Activated CD8-positive, alpha-beta T cell treated with anti-CD3 and anti-CD28 coated beads for 36 hours (primary cell): ENCODE results near the gene AGAP9. TPM values are rescaled to one million over a fixed set of nuclear protein-coding genes. Genes with fewer than 3 reads are reported as not detected.
"Not testable (repeated sequence)": the region's sequence is repeated elsewhere in the genome, so short reads cannot be mapped to it uniquely, and the experiment has no call there.

Experiments
- ATAC-seq: fragments of 200-7000 bp; cut with Tn5 transposase; one replicate; pipeline ENCODE4 v1.10.0; 2021; ENCODE audit warnings: mild to moderate bottlenecking, moderate library complexity
- CTCF ChIA-PET: fragments of 350-600 bp; sonication (Branson Sonifier 250); formaldehyde crosslinking; loops from one replicate; lab custom pipeline; 2021; ENCODE audit warnings: antibody characterized with exemption; lab: Charles Lee
- POLR2A ChIA-PET: fragments of 350-600 bp; sonication (Branson Sonifier 250); formaldehyde crosslinking; loops from one replicate; lab custom pipeline; 2021; ENCODE audit warnings: antibody characterized with exemption; lab: Charles Lee
- DNase-seq: peaks from one replicate; pipeline ENCODE4 v3.0.0-alpha.2; 2020
- H3K27ac Mint-ChIP-seq: one replicate; pipeline ENCODE4 v1.8.0; 2021; ENCODE audit warnings: mild to moderate bottlenecking, mixed read lengths
- H3K27me3 Mint-ChIP-seq: one replicate; pipeline ENCODE4 v1.8.0; 2021; ENCODE audit warnings: mixed read lengths
- H3K36me3 Mint-ChIP-seq: one replicate; pipeline ENCODE4 v1.8.0; 2021; ENCODE audit warnings: low read depth, mixed read lengths
- H3K4me1 Mint-ChIP-seq: one replicate; pipeline ENCODE4 v1.8.0; 2021; ENCODE audit warnings: low read depth, mixed read lengths
- H3K4me3 Mint-ChIP-seq: one replicate; pipeline ENCODE4 v1.8.0; 2021; ENCODE audit warnings: mild to moderate bottlenecking, moderate library complexity, mixed read lengths
- H3K9me3 Mint-ChIP-seq: one replicate; pipeline ENCODE4 v1.8.0; 2021; ENCODE audit warnings: mixed read lengths
- intact Hi-C: fragments of 100-400 bp; cut with micrococcal nuclease; formaldehyde crosslinking; loops from one replicate; pipeline ENCODE4 v1.10.0; 2022
- total RNA-seq, 2 experiments: library from RNA; stranded (reverse); gene quantifications; one replicate each; pipeline ENCODE4 v1.2.3, GENCODE V29; 2021

The AGAP9 gene
- total RNA-seq, 2 experiments from 2014 or later: 3.4 to 3.6 TPM

GRCh38 chr10:47554552-47554951 is 31.1 kb upstream of the AGAP9 start:
- H3K4me3 Mint-ChIP-seq, H3K27ac Mint-ChIP-seq, H3K27me3 Mint-ChIP-seq, H3K9me3 Mint-ChIP-seq, ATAC-seq, DNase-seq, CTCF ChIA-PET, POLR2A ChIA-PET, intact Hi-C loops, H3K36me3 Mint-ChIP-seq, H3K4me1 Mint-ChIP-seq: not testable (repeated sequence)

GRCh38 chr10:47553860-47554247 is 30.4 kb upstream of the AGAP9 start:
- H3K4me1 Mint-ChIP-seq, H3K27ac Mint-ChIP-seq, H3K27me3 Mint-ChIP-seq, ATAC-seq, intact Hi-C loops, POLR2A ChIA-PET, H3K36me3 Mint-ChIP-seq, CTCF ChIA-PET, H3K9me3 Mint-ChIP-seq: not testable (repeated sequence)
- peak; percentile 15 for DNase-seq
- peak overlapping the region; percentile 91 for H3K4me3 Mint-ChIP-seq

- H3K27me3 Mint-ChIP-seq, H3K9me3 Mint-ChIP-seq, CTCF ChIA-PET, H3K36me3 Mint-ChIP-seq, H3K4me1 Mint-ChIP-seq, intact Hi-C loops, POLR2A ChIA-PET: not testable (repeated sequence)
- DNase-seq (peak; percentile 76), ATAC-seq (peak; percentile 85)
- peak overlapping the region; percentile 91 for H3K4me3 Mint-ChIP-seq
- H3K27ac Mint-ChIP-seq: peak overlapping the region; percentile 94
Measured at GRCh38 chr10:47553214-47553859, 29.9 kb upstream of the AGAP9 start.

- POLR2A ChIA-PET, H3K4me1 Mint-ChIP-seq, H3K36me3 Mint-ChIP-seq, H3K9me3 Mint-ChIP-seq, intact Hi-C loops, CTCF ChIA-PET, H3K27me3 Mint-ChIP-seq: not testable (repeated sequence)
- ATAC-seq: peak; percentile 84
- peak; percentile 67 for DNase-seq
- peak overlapping the region; percentile 94 for H3K27ac Mint-ChIP-seq
- H3K4me3 Mint-ChIP-seq: peak overlapping the region; percentile 91
Measured at GRCh38 chr10:47552719-47553118, 29.3 kb upstream of the AGAP9 start.

GRCh38 chr10:47547286-47547685 is 23.8 kb upstream of the AGAP9 start:
- CTCF ChIA-PET, DNase-seq, ATAC-seq, H3K9me3 Mint-ChIP-seq, intact Hi-C loops, H3K4me3 Mint-ChIP-seq, H3K4me1 Mint-ChIP-seq, H3K36me3 Mint-ChIP-seq, POLR2A ChIA-PET, H3K27ac Mint-ChIP-seq, H3K27me3 Mint-ChIP-seq: not testable (repeated sequence)

- DNase-seq, CTCF ChIA-PET, POLR2A ChIA-PET, H3K4me3 Mint-ChIP-seq, intact Hi-C loops, H3K4me1 Mint-ChIP-seq, H3K9me3 Mint-ChIP-seq, ATAC-seq, H3K27ac Mint-ChIP-seq, H3K27me3 Mint-ChIP-seq, H3K36me3 Mint-ChIP-seq: not testable (repeated sequence)
Measured at GRCh38 chr10:47536430-47536829, 13.0 kb upstream of the AGAP9 start.

- H3K9me3 Mint-ChIP-seq, CTCF ChIA-PET, H3K4me1 Mint-ChIP-seq, ATAC-seq, H3K36me3 Mint-ChIP-seq, DNase-seq, intact Hi-C loops, H3K27ac Mint-ChIP-seq, H3K27me3 Mint-ChIP-seq, H3K4me3 Mint-ChIP-seq, POLR2A ChIA-PET: not testable (repeated sequence)
Measured at GRCh38 chr10:47502313-47502712, 21.1 kb downstream of the AGAP9 start.

GRCh38 chr10:47494226-47494625 is 29.2 kb downstream of the AGAP9 start:
- DNase-seq, CTCF ChIA-PET, H3K4me1 Mint-ChIP-seq, H3K36me3 Mint-ChIP-seq, H3K4me3 Mint-ChIP-seq, ATAC-seq, intact Hi-C loops, H3K9me3 Mint-ChIP-seq, POLR2A ChIA-PET, H3K27me3 Mint-ChIP-seq, H3K27ac Mint-ChIP-seq: not testable (repeated sequence)

- DNase-seq: not testable (repeated sequence)
Measured at GRCh38 chr10:47491600-47491999, 31.8 kb downstream of the AGAP9 start, which contains the start of gene FAM25G. FAM25G (minus strand) TSS chr10:47491700; CDS start chr10:47491674, 26 bp downstream.

GRCh38 chr10:47489630-47490029 is 33.8 kb downstream of the AGAP9 start:
- intact Hi-C loops, POLR2A ChIA-PET, CTCF ChIA-PET, ATAC-seq, H3K4me3 Mint-ChIP-seq, H3K27ac Mint-ChIP-seq, DNase-seq, H3K4me1 Mint-ChIP-seq, H3K36me3 Mint-ChIP-seq, H3K27me3 Mint-ChIP-seq, H3K9me3 Mint-ChIP-seq: not testable (repeated sequence)

More at GRCh38 chr10:47491600-47491999, 31.8 kb downstream of the AGAP9 start, which contains the start of gene FAM25G:
- POLR2A ChIA-PET, CTCF ChIA-PET, H3K4me3 Mint-ChIP-seq, ATAC-seq, H3K4me1 Mint-ChIP-seq, H3K9me3 Mint-ChIP-seq, intact Hi-C loops, H3K27ac Mint-ChIP-seq, H3K27me3 Mint-ChIP-seq, H3K36me3 Mint-ChIP-seq: not testable (repeated sequence)

GRCh38 chr10:47485943-47486342 is 37.5 kb downstream of the AGAP9 start:
- POLR2A ChIA-PET, H3K4me1 Mint-ChIP-seq, H3K4me3 Mint-ChIP-seq, H3K9me3 Mint-ChIP-seq, H3K27me3 Mint-ChIP-seq, H3K36me3 Mint-ChIP-seq, CTCF ChIA-PET, intact Hi-C loops, H3K27ac Mint-ChIP-seq: not testable (repeated sequence)
- ATAC-seq: peak; percentile 42
- DNase-seq: peak; percentile 22

GRCh38 chr10:47484786-47485185 is 38.7 kb downstream of the AGAP9 start:
- DNase-seq, H3K4me1 Mint-ChIP-seq, intact Hi-C loops, ATAC-seq, H3K9me3 Mint-ChIP-seq, H3K36me3 Mint-ChIP-seq, H3K27ac Mint-ChIP-seq, H3K27me3 Mint-ChIP-seq, CTCF ChIA-PET, POLR2A ChIA-PET, H3K4me3 Mint-ChIP-seq: not testable (repeated sequence)
